Measurements from ENCODE around the gene SIX3. TPM values are rescaled to one million over a fixed set of nuclear protein-coding genes. Genes with fewer than 3 reads are reported as not detected.

SIX3 gene
- total RNA-seq, 1 donor from 2014 or later: not detected

- Mint-ChIP-seq H3K9me3 (no peaks in the 10 kb centered on the region), H3K4me1 (peaks cover 9% of the 10 kb centered on the region), H3K36me3 (no peaks in the 10 kb centered on the region), H3K4me3 (no peak overlapping the region), H3K27me3 (ENCODE audit: low read depth) (peaks cover 98% of the 10 kb centered on the region), H3K27ac (no peak overlapping the region)
- no peak for TF ChIP-seq CTCF (IDR thresholded peaks at IDR 0.05; ENCODE audit: unreplicated experiment)
- no peak for DNase-seq (ENCODE audit: low spot score in 2 of 2, unreplicated experiment in 2 of 2)
Measured at GRCh38 chr2:44959855-44960254, 18.4 kb downstream of the SIX3 start.

GRCh38 chr2:44960871-44961270, 19.4 kb downstream of the SIX3 start:
- no peak overlapping the region for H3K27ac Mint-ChIP-seq
- no peaks in the 10 kb centered on the region for H3K9me3 Mint-ChIP-seq
- no peak for TF ChIP-seq CTCF (IDR thresholded peaks at IDR 0.05; ENCODE audit: unreplicated experiment)
- no peak for DNase-seq (ENCODE audit: low spot score in 2 of 2, unreplicated experiment in 2 of 2)
- no peak overlapping the region for H3K4me3 Mint-ChIP-seq
- peaks cover 1% of the 10 kb centered on the region for H3K4me1 Mint-ChIP-seq
- H3K27me3 Mint-ChIP-seq (ENCODE audit: low read depth): peaks cover 97% of the 10 kb centered on the region
- H3K36me3 Mint-ChIP-seq: no peaks in the 10 kb centered on the region

- Mint-ChIP-seq H3K36me3 (no peaks in the 10 kb centered on the region), H3K9me3 (no peaks in the 10 kb centered on the region), H3K27me3 (ENCODE audit: low read depth) (peaks cover 96% of the 10 kb centered on the region), H3K4me3 (no peak overlapping the region), H3K27ac (no peak overlapping the region), H3K4me1 (no peaks in the 10 kb centered on the region)
- DNase-seq (ENCODE audit: low spot score in 2 of 2, unreplicated experiment in 2 of 2): no peak
- TF ChIP-seq CTCF (IDR thresholded peaks at IDR 0.05; ENCODE audit: unreplicated experiment): no peak
Measured at GRCh38 chr2:44962176-44962695, 20.7 kb downstream of the SIX3 start.

- no peak overlapping the region for H3K27ac Mint-ChIP-seq
- H3K27me3 Mint-ChIP-seq (ENCODE audit: low read depth): peaks cover 88% of the 10 kb centered on the region
- TF ChIP-seq CTCF (IDR thresholded peaks at IDR 0.05; ENCODE audit: unreplicated experiment): no peak
- no peaks in the 10 kb centered on the region for H3K4me1 Mint-ChIP-seq
- no peaks in the 10 kb centered on the region for H3K9me3 Mint-ChIP-seq
- H3K4me3 Mint-ChIP-seq: no peak overlapping the region
- H3K36me3 Mint-ChIP-seq: no peaks in the 10 kb centered on the region
- no peak for DNase-seq (ENCODE audit: low spot score in 2 of 2, unreplicated experiment in 2 of 2)
Measured at GRCh38 chr2:44964752-44965236, 23.3 kb downstream of the SIX3 start.

GRCh38 chr2:44965684-44966083, 24.2 kb downstream of the SIX3 start:
- H3K27ac Mint-ChIP-seq: no peak overlapping the region
- H3K36me3 Mint-ChIP-seq: no peaks in the 10 kb centered on the region
- no peaks in the 10 kb centered on the region for H3K4me1 Mint-ChIP-seq
- no peaks in the 10 kb centered on the region for H3K9me3 Mint-ChIP-seq
- peaks cover 82% of the 10 kb centered on the region for H3K27me3 Mint-ChIP-seq (ENCODE audit: low read depth)
- no peak overlapping the region for H3K4me3 Mint-ChIP-seq
- TF ChIP-seq CTCF (IDR thresholded peaks at IDR 0.05; ENCODE audit: unreplicated experiment): no peak
- no peak for DNase-seq (ENCODE audit: low spot score in 2 of 2, unreplicated experiment in 2 of 2)

- Mint-ChIP-seq H3K9me3 (no peaks in the 10 kb centered on the region), H3K27ac (no peak overlapping the region), H3K27me3 (ENCODE audit: low read depth) (peaks cover 79% of the 10 kb centered on the region), H3K4me3 (no peak overlapping the region), H3K4me1 (no peaks in the 10 kb centered on the region), H3K36me3 (no peaks in the 10 kb centered on the region)
- DNase-seq (ENCODE audit: low spot score in 2 of 2, unreplicated experiment in 2 of 2): no peak
- no peak for TF ChIP-seq CTCF (IDR thresholded peaks at IDR 0.05; ENCODE audit: unreplicated experiment)
Measured at GRCh38 chr2:44967056-44967455, 25.6 kb downstream of the SIX3 start.
